ENCODE results near the gene PNMA6E. TPM values are rescaled to one million over a fixed set of nuclear protein-coding genes. Genes with fewer than 3 reads are reported as not detected.

Gene PNMA6E
- total and polyA plus RNA-seq, 2 experiments from 2014 or later, result not detected

DNA sequence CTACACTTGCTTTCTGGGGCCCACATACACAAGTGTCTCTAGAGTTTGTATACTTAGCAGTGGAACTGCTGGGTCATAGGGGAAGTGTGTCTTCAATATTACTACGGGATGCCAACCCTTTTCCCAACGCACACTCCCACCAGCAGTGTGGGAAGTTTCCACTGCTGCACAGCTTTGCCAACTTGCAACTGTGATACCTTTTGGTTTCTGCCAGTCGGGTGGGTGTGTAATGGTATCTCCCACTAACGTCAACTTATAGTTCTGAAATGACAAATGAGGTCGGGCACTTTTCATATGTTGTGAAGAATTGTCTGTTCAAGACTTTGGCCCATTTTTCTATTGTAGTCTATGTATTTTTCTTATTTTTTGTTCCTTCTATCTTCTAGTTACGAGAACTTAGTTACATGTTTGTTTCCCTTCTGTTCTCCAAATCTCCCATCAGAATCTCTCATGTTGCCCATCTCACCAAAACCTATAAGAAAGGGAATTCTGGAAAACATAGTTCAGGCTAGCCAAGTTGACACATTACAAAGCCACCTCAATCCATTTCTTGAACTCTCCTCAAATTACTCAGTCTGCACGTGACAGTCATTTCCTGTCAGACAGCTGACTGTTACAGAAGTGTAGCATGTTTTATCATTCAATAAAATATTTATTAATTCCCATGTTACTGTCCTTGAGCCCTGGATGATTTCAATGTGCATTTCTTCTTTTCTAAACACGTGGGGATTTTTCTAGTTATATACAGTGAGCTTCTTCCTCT lies 30.7 kb downstream of the PNMA6E start:
- no peak for ATAC-seq
- H3K36me3 Mint-ChIP-seq (ENCODE audit: low read depth), result no peaks in the 10 kb centered on the region
- Histone ChIP-seq H3K4me1 (ENCODE audit: insufficient read depth) (no peaks in the 10 kb centered on the region), H3K36me3 (ENCODE audit: insufficient read depth) (no peaks in the 10 kb centered on the region), H3F3A (replicated peaks; ENCODE audit: low read depth) (no peaks in the 10 kb centered on the region), H3K4me2 (no peak overlapping the region), H2AFZ (no peak overlapping the region), H3K9me2 (ENCODE audit: insufficient read depth) (no peaks in the 10 kb centered on the region), H3K79me2 (replicated peaks; ENCODE audit: insufficient read depth) (no peaks in the 10 kb centered on the region), H3K27me3 (ENCODE audit: insufficient read depth) (no peaks in the 10 kb centered on the region), H3K27ac (ENCODE audit: low read depth) (no peak overlapping the region), H4K20me1 (replicated peaks; ENCODE audit: insufficient read depth) (no peaks in the 10 kb centered on the region), H3K4me3 (no peak overlapping the region)
- no peak for DNase-seq (ENCODE audit: low spot score)
- no peaks in the 10 kb centered on the region for H3K27me3 Mint-ChIP-seq (ENCODE audit: insufficient read depth, low read depth, poor library complexity)
- H3K9me3 Mint-ChIP-seq, result no peaks in the 10 kb centered on the region
- no peak overlapping the region for H3K27ac Mint-ChIP-seq
- H3K4me1 Mint-ChIP-seq, result no peaks in the 10 kb centered on the region; the same call in 2 of the 3 replicates
- H3K4me3 Mint-ChIP-seq, result no peak overlapping the region
- TF ChIP-seq ZNF114 (CRISPR knock-in tag; IDR thresholded peaks at IDR 0.05) (no peak), EZH2 (IDR thresholded peaks at IDR 0.05; ENCODE audit: low read depth, unreplicated experiment) (no peak), ZNF331 (CRISPR knock-in tag; IDR thresholded peaks at IDR 0.05; ENCODE audit: low read depth) (no peak), JUNB (IDR thresholded peaks at IDR 0.05; ENCODE audit: unreplicated experiment) (no peak), STAT1 (IDR thresholded peaks at IDR 0.05; ENCODE audit: unreplicated experiment) (no peak), NANOG (IDR thresholded peaks at IDR 0.05; ENCODE audit: borderline replicate concordance) (no peak), POLR2AphosphoS5 (IDR thresholded peaks at IDR 0.05; ENCODE audit: low read depth) (no peak), CREB1 (CRISPR knock-in tag; IDR thresholded peaks at IDR 0.05; ENCODE audit: low read depth) (no peak), EZH2phosphoT487 (IDR thresholded peaks at IDR 0.05; ENCODE audit: unreplicated experiment) (no peak), CTCF (conservative IDR thresholded peaks at IDR 0.05; ENCODE audit: low read depth in 2 of 2) (no peak)
- TF ChIP-seq, protein P1, sequence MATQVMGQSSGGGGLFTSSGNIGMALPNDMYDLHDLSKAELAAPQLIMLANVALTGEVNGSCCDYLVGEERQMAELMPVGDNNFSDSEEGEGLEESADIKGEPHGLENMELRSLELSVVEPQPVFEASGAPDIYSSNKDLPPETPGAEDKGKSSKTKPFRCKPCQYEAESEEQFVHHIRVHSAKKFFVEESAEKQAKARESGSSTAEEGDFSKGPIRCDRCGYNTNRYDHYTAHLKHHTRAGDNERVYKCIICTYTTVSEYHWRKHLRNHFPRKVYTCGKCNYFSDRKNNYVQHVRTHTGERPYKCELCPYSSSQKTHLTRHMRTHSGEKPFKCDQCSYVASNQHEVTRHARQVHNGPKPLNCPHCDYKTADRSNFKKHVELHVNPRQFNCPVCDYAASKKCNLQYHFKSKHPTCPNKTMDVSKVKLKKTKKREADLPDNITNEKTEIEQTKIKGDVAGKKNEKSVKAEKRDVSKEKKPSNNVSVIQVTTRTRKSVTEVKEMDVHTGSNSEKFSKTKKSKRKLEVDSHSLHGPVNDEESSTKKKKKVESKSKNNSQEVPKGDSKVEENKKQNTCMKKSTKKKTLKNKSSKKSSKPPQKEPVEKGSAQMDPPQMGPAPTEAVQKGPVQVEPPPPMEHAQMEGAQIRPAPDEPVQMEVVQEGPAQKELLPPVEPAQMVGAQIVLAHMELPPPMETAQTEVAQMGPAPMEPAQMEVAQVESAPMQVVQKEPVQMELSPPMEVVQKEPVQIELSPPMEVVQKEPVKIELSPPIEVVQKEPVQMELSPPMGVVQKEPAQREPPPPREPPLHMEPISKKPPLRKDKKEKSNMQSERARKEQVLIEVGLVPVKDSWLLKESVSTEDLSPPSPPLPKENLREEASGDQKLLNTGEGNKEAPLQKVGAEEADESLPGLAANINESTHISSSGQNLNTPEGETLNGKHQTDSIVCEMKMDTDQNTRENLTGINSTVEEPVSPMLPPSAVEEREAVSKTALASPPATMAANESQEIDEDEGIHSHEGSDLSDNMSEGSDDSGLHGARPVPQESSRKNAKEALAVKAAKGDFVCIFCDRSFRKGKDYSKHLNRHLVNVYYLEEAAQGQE (IDR thresholded peaks at IDR 0.05; ENCODE audit: unreplicated experiment), result no peak
- TF ChIP-seq, protein P2, sequence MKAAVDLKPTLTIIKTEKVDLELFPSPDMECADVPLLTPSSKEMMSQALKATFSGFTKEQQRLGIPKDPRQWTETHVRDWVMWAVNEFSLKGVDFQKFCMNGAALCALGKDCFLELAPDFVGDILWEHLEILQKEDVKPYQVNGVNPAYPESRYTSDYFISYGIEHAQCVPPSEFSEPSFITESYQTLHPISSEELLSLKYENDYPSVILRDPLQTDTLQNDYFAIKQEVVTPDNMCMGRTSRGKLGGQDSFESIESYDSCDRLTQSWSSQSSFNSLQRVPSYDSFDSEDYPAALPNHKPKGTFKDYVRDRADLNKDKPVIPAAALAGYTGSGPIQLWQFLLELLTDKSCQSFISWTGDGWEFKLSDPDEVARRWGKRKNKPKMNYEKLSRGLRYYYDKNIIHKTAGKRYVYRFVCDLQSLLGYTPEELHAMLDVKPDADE (IDR thresholded peaks at IDR 0.05), result no peak
- TF ChIP-seq, protein P3, sequence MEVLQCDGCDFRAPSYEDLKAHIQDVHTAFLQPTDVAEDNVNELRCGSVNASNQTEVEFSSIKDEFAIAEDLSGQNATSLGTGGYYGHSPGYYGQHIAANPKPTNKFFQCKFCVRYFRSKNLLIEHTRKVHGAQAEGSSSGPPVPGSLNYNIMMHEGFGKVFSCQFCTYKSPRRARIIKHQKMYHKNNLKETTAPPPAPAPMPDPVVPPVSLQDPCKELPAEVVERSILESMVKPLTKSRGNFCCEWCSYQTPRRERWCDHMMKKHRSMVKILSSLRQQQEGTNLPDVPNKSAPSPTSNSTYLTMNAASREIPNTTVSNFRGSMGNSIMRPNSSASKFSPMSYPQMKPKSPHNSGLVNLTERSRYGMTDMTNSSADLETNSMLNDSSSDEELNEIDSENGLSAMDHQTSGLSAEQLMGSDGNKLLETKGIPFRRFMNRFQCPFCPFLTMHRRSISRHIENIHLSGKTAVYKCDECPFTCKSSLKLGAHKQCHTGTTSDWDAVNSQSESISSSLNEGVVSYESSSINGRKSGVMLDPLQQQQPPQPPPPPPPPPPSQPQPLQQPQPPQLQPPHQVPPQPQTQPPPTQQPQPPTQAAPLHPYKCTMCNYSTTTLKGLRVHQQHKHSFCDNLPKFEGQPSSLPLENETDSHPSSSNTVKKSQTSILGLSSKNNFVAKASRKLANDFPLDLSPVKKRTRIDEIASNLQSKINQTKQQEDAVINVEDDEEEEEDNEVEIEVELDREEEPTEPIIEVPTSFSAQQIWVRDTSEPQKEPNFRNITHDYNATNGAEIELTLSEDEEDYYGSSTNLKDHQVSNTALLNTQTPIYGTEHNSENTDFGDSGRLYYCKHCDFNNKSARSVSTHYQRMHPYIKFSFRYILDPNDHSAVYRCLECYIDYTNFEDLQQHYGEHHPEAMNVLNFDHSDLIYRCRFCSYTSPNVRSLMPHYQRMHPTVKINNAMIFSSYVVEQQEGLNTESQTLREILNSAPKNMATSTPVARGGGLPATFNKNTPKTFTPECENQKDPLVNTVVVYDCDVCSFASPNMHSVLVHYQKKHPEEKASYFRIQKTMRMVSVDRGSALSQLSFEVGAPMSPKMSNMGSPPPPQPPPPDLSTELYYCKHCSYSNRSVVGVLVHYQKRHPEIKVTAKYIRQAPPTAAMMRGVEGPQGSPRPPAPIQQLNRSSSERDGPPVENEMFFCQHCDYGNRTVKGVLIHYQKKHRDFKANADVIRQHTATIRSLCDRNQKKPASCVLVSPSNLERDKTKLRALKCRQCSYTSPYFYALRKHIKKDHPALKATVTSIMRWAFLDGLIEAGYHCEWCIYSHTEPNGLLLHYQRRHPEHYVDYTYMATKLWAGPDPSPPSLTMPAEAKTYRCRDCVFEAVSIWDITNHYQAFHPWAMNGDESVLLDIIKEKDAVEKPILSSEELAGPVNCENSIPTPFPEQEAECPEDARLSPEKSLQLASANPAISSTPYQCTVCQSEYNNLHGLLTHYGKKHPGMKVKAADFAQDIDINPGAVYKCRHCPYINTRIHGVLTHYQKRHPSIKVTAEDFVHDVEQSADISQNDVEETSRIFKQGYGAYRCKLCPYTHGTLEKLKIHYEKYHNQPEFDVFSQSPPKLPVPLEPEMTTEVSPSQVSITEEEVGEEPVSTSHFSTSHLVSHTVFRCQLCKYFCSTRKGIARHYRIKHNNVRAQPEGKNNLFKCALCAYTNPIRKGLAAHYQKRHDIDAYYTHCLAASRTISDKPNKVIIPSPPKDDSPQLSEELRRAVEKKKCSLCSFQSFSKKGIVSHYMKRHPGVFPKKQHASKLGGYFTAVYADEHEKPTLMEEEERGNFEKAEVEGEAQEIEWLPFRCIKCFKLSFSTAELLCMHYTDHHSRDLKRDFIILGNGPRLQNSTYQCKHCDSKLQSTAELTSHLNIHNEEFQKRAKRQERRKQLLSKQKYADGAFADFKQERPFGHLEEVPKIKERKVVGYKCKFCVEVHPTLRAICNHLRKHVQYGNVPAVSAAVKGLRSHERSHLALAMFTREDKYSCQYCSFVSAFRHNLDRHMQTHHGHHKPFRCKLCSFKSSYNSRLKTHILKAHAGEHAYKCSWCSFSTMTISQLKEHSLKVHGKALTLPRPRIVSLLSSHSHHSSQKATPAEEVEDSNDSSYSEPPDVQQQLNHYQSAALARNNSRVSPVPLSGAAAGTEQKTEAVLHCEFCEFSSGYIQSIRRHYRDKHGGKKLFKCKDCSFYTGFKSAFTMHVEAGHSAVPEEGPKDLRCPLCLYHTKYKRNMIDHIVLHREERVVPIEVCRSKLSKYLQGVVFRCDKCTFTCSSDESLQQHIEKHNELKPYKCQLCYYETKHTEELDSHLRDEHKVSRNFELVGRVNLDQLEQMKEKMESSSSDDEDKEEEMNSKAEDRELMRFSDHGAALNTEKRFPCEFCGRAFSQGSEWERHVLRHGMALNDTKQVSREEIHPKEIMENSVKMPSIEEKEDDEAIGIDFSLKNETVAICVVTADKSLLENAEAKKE (CRISPR knock-in tag; IDR thresholded peaks at IDR 0.05), result no peak
